HepG2 (cell line): Measurements from ENCODE around the gene SLC7A8. TPM values are rescaled to one million over a fixed set of nuclear protein-coding genes. Genes with fewer than 3 reads are reported as not detected.

Source experiments
- ATAC-seq: fragments of 200-7000 bp; cut with Tn5 transposase; 3 replicates; pipeline ENCODE4 v1.9.1; 2020; ENCODE audit warnings: mild to moderate bottlenecking, moderate library complexity
- BruUV-seq: library from RNA; stranded (reverse); fragments of 400-500 nt; replicated peaks from 2 replicates; lab custom pipeline; 2021; lab: Mats Ljungman, UMichigan
- CTCF ChIA-PET: fragments of 300-600 bp; formaldehyde crosslinking; extraction: SDS; loops from one replicate; lab custom pipeline; 2021; ENCODE audit warnings: low total read pairs, inconsistent platforms, low intra/inter-chr PET ratio; lab: Yijun Ruan, JAX
- POLR2A ChIA-PET: fragments of 350-600 bp; sonication (Branson Sonifier 250); formaldehyde crosslinking; loops from one replicate; lab custom pipeline; 2020; ENCODE audit warnings: antibody characterized with exemption, inconsistent platforms; lab: Yijun Ruan, JAX
- DNase-seq: peaks from one replicate; pipeline ENCODE4 v3.0.0-alpha.2; 2015; ENCODE audit warnings: low spot score
- FAIRE-seq: peaks from 3 replicates; lab custom pipeline; 2011; peaks lifted over from hg19 to GRCh38; lab: Jason Lieb, UNC
- H2AFZ ChIP-seq: one replicate; pipeline ENCODE4 v1.6.1; 2011; ENCODE audit warnings: low read length, inconsistent platforms
- H3K27ac ChIP-seq: fragments of 300-600 bp; 3 replicates; pipeline ENCODE4 v1.8.0; 2011; ENCODE audit warnings: mixed run types, mild to moderate bottlenecking, mixed read lengths, low read length, inconsistent platforms; ENCODE audit not compliant: insufficient read depth; ENCODE audit errors: extremely low read length
- H3K27me3 ChIP-seq, 2 experiments: fragments of 200-600 bp in 1 of 2; 2 replicates in 1 of 2; 3 replicates in 1 of 2; pipeline versions ENCODE4 v1.6.0 to v1.8.0; 2011; ENCODE audit warnings: low read length in 2 of 2, mild to moderate bottlenecking in 2 of 2, moderate library complexity in 2 of 2, inconsistent platforms in 1 of 2; ENCODE audit not compliant: insufficient read depth in 2 of 2, control insufficient read depth in 1 of 2
- H3K36me3 ChIP-seq, 2 experiments: fragments of 200-600 bp in 1 of 2; replicated peaks in 1 of 2; 2 replicates in 1 of 2; 3 replicates in 1 of 2; pipeline versions ENCODE4 v1.5.1 to v1.8.0; 2011; ENCODE audit warnings: low read length in 2 of 2, inconsistent platforms in 1 of 2; ENCODE audit not compliant: insufficient read depth in 2 of 2, control insufficient read depth in 1 of 2
- H3K4me1 ChIP-seq: 2 replicates; pipeline ENCODE4 v1.5.1; 2012; ENCODE audit warnings: low read length, inconsistent platforms; ENCODE audit not compliant: insufficient read depth
- H3K4me2 ChIP-seq: 2 replicates; pipeline ENCODE4 v1.6.0; 2011; ENCODE audit warnings: low read depth, low read length, inconsistent platforms
- H3K4me3 ChIP-seq, 3 experiments: fragments of 200-600 bp in 1 of 3; sonication (generic), shearing (Covaris generic) in 1 of 3; replicated peaks in 1 of 3; 2 replicates each; pipeline ENCODE4 v1.5.1; 2011 to 2016; ENCODE audit warnings: low read length in 3 of 3, inconsistent platforms in 2 of 3, low read depth in 2 of 3, mild to moderate bottlenecking in 2 of 3, control low read depth in 1 of 3, mixed read lengths in 1 of 3; ENCODE audit not compliant: insufficient read depth in 1 of 3
- H3K79me2 ChIP-seq: one replicate; pipeline ENCODE4 v1.6.1; 2011; ENCODE audit warnings: low read length, inconsistent platforms; ENCODE audit not compliant: insufficient read depth
- H3K9ac ChIP-seq: 2 replicates; pipeline ENCODE4 v1.6.0; 2011; ENCODE audit warnings: mild to moderate bottlenecking, low read depth, low read length, inconsistent platforms; ENCODE audit not compliant: insufficient read depth
- H3K9me3 ChIP-seq: 2 replicates; pipeline ENCODE4 v1.5.1; 2012; ENCODE audit warnings: mild to moderate bottlenecking, low read length
- H4K20me1 ChIP-seq: 2 replicates; pipeline ENCODE4 v1.6.0; 2011; ENCODE audit warnings: inconsistent platforms, mild to moderate bottlenecking, low read length, moderate library complexity; ENCODE audit not compliant: insufficient read depth
- ASH2L ChIP-seq: fragments of 300-600, 200-600 bp; sonication (generic); IDR thresholded peaks from 2 replicates; pipeline ENCODE4 v1.7.0; 2017; ENCODE audit warnings: low read depth, mild to moderate bottlenecking, moderate library complexity, mixed read lengths, low read length; ENCODE audit not compliant: insufficient read length
- CBX5 ChIP-seq: sonication (generic); formaldehyde crosslinking; IDR thresholded peaks from 2 replicates; pipeline ENCODE4 v1.4.0; 2020; ENCODE audit warnings: missing genetic modification reagents, borderline replicate concordance
- GABPB1 ChIP-seq: IDR thresholded peaks from 2 replicates; pipeline ENCODE4 v1.6.1; 2016; ENCODE audit warnings: mild to moderate bottlenecking, missing genetic modification reagents, moderate library complexity, missing compliant biosample characterization
- KLF11 ChIP-seq: IDR thresholded peaks from 2 replicates; pipeline ENCODE4 v1.6.1; 2016; ENCODE audit warnings: missing compliant biosample characterization
- NFE2L1 ChIP-seq: sonication (generic); formaldehyde crosslinking; IDR thresholded peaks from 2 replicates; pipeline ENCODE4 v1.4.0; 2020; ENCODE audit warnings: missing genetic modification reagents, mild to moderate bottlenecking, borderline replicate concordance
- PHF5A ChIP-seq: IDR thresholded peaks from one replicate; pipeline ENCODE4 v1.6.1; 2018; ENCODE audit warnings: low read depth, missing genetic modification reagents; ENCODE audit not compliant: unreplicated experiment
- PREB ChIP-seq: sonication (generic); formaldehyde crosslinking; IDR thresholded peaks from 2 replicates; pipeline ENCODE4 v1.4.0; 2020; ENCODE audit warnings: missing genetic modification reagents
- RORA ChIP-seq: sonication (generic); formaldehyde crosslinking; IDR thresholded peaks from 2 replicates; pipeline ENCODE4 v1.5.0; 2020; ENCODE audit warnings: mild to moderate bottlenecking, missing genetic modification reagents, moderate library complexity
- TFDP1 ChIP-seq: IDR thresholded peaks from 2 replicates; pipeline ENCODE4 v1.6.1; 2016; ENCODE audit warnings: missing compliant biosample characterization, missing genetic modification reagents, borderline replicate concordance
- THYN1 ChIP-seq: sonication (generic); formaldehyde crosslinking; IDR thresholded peaks from 2 replicates; pipeline ENCODE4 v1.8.1; 2023; ENCODE audit warnings: low read depth, mild to moderate bottlenecking, moderate library complexity, missing genetic modification reagents, borderline replicate concordance
- TRIM24 ChIP-seq: sonication (generic); formaldehyde crosslinking; IDR thresholded peaks from 2 replicates; pipeline ENCODE4 v1.8.0; 2022; ENCODE audit warnings: mild to moderate bottlenecking, missing genetic modification reagents
- YY1 ChIP-seq: IDR thresholded peaks from 2 replicates; pipeline ENCODE4 v1.6.1; 2011; ENCODE audit warnings: low read length, low read depth, moderate library complexity, mild to moderate bottlenecking; ENCODE audit not compliant: insufficient read depth, insufficient replicate concordance
- ZBTB21 ChIP-seq: sonication (generic); formaldehyde crosslinking; IDR thresholded peaks from 2 replicates; pipeline ENCODE4 v1.4.0; 2020; ENCODE audit warnings: missing genetic modification reagents
- ZC3H4 ChIP-seq: sonication (generic); formaldehyde crosslinking; IDR thresholded peaks from 2 replicates; pipeline ENCODE4 v1.4.0; 2020; ENCODE audit warnings: missing genetic modification reagents, borderline replicate concordance
- ZNF10 ChIP-seq: sonication (generic); formaldehyde crosslinking; IDR thresholded peaks from 2 replicates; pipeline ENCODE4 v1.4.0; 2020; ENCODE audit warnings: mild to moderate bottlenecking, low read depth, missing genetic modification reagents, borderline replicate concordance
- ZNF451 ChIP-seq: sonication (generic); formaldehyde crosslinking; IDR thresholded peaks from 2 replicates; pipeline ENCODE4 v1.5.0; 2020; ENCODE audit warnings: mild to moderate bottlenecking, missing genetic modification reagents
- ZNF510 ChIP-seq: sonication (generic); formaldehyde crosslinking; IDR thresholded peaks from 2 replicates; pipeline ENCODE4 v1.4.0; 2020; ENCODE audit warnings: low read depth, mild to moderate bottlenecking, missing genetic modification reagents
- ZNF572 ChIP-seq: sonication (generic); formaldehyde crosslinking; IDR thresholded peaks from 2 replicates; pipeline ENCODE4 v1.5.1; 2020; ENCODE audit warnings: mild to moderate bottlenecking, missing genetic modification reagents
- ZNF598 ChIP-seq: sonication (generic); formaldehyde crosslinking; IDR thresholded peaks from 2 replicates; pipeline ENCODE4 v1.5.1; 2020; ENCODE audit warnings: mild to moderate bottlenecking, missing genetic modification reagents, borderline replicate concordance
- ZNF768 ChIP-seq: sonication (generic); formaldehyde crosslinking; IDR thresholded peaks from 2 replicates; pipeline ENCODE4 v1.4.0; 2020; ENCODE audit warnings: missing genetic modification reagents
- WGBS: methylation state at CpG from one replicate; pipeline ENCODE4 v1.1.6; 2017; ENCODE audit warnings: low lambda C conversion rate; 5-methylcytosine and 5-hydroxymethylcytosine counted together
- in situ Hi-C: cut with HindIII; loops from 2 replicates; pipeline ENCODE4 v1.10.0; 2017; ENCODE audit warnings: low pct_unique_long_range_greater_than_20kb; ENCODE audit not compliant: extremely low pct_ligation_motif_present
- intact Hi-C: fragments of 100-400 bp; cut with micrococcal nuclease; formaldehyde crosslinking; loops from one replicate; pipeline ENCODE4 v1.10.0; 2022; ENCODE audit not compliant: unreplicated experiment
- polyA plus RNA-seq, 8 experiments: library from polyadenylated mRNA; depleted of rRNA in 3 of 8; stranded (reverse) in 7 of 8; unstranded in 1 of 8; fragments of >200 nt; fragmentation: Illumina TruSeq in 4 of 8; extraction: Trizol in 4 of 8; gene quantifications; 2 replicates each; pipeline versions ENCODE4 v1.2.1 to v1.2.3, GENCODE V29; 2011 to 2016; ENCODE audit warnings: low read depth in 4 of 8, missing spikeins in 1 of 8, mixed read lengths in 1 of 8; ENCODE audit not compliant: insufficient read depth in 1 of 8
- total RNA-seq, 5 experiments: library from RNA; depleted of rRNA; stranded (reverse); fragments of >200 nt; fragmentation: Illumina TruSeq; extraction: Trizol; gene quantifications; 2 replicates each; pipeline ENCODE4 v1.2.3, GENCODE V29; 2016; ENCODE audit warnings: low read depth in 1 of 5

Gene SLC7A8
- total and polyA plus RNA-seq, 2 of the 13 experiments (the other 11 are each of a cell fraction or from before 2014, with no cell fraction given): 0.25 TPM; not detected in 1

- Histone ChIP-seq H3K9me3 (no peaks in the 10 kb centered on the region), H3K27ac (no peak overlapping the region), H3K9ac (no peak overlapping the region), H4K20me1 (no peaks in the 10 kb centered on the region), H2AFZ (no peak overlapping the region), H3K79me2 (no peaks in the 10 kb centered on the region), H3K4me3 (no peak overlapping the region), H3K4me1 (no peaks in the 10 kb centered on the region), H3K27me3 (peaks cover 5 to 41% of the 10 kb centered on the region in 2 experiments; a peak in 4 of 5 replicates), H3K36me3 (no peaks in the 10 kb centered on the region), H3K4me2 (no peak overlapping the region)
- WGBS: 35% methylated on average over 2 of the region's 2 CpGs
- ChIA-PET POLR2A (interaction anchor here (1.0 kb wide), 1 partner anchor 9 kb away, joined by 3 read pairs; no protein-coding TSS in a partner anchor), CTCF (no interaction called here)
- ATAC-seq (no peak), DNase-seq (no peak), FAIRE-seq (no peak)
- no TSS peak for BruUV-seq
- in situ Hi-C loops (no loop called here), intact Hi-C loops (no loop called here)
- TF ChIP-seq ASH2L (no peak), ZBTB21 (CRISPR knock-in tag) (no peak), PHF5A (CRISPR knock-in tag) (no peak), ZNF510 (CRISPR knock-in tag) (no peak), ZNF451 (CRISPR knock-in tag) (no peak), ZNF768 (CRISPR knock-in tag) (no peak), ZNF598 (CRISPR knock-in tag) (no peak), THYN1 (CRISPR knock-in tag) (no peak), NFE2L1 (CRISPR knock-in tag) (no peak), TFDP1 (no peak), KLF11 (CRISPR knock-in tag) (no peak), ZNF10 (CRISPR knock-in tag) (no peak), GABPB1 (no peak), ZC3H4 (CRISPR knock-in tag) (no peak), TRIM24 (CRISPR knock-in tag) (no peak), PREB (CRISPR knock-in tag) (no peak), CBX5 (CRISPR knock-in tag) (no peak), YY1 (no peak), RORA (CRISPR knock-in tag) (no peak), ZNF572 (CRISPR knock-in tag) (no peak)
These were observed 19.6 kb downstream of the SLC7A8 start for GRCh38 chr14:23163830-23164229.
